Measurements from ENCODE around the gene OXSM.

GRCh38 chr3:25820816-25821486 lies 31.1 kb downstream of the OXSM start:
- TF ChIP-seq CTCF (IDR thresholded peaks at IDR 0.05) = no peak
- TF ChIP-seq EP300 (IDR thresholded peaks at IDR 0.05; ENCODE audit: low read depth) = no peak
- no peak for TF ChIP-seq POLR2A (IDR thresholded peaks at IDR 0.05)
- no peak for TF ChIP-seq POLR2AphosphoS5 (IDR thresholded peaks at IDR 0.05)
